GM23338 (cell line): ENCODE measurements around the gene FOXQ1. TPM values are rescaled to one million over a fixed set of nuclear protein-coding genes. Genes with fewer than 3 reads are reported as not detected.

Experiments used
- ATAC-seq: fragments of 200-7000 bp; cut with Tn5 transposase; 3 replicates; pipeline ENCODE4 v1.9.1; 2020
- DNase-seq: peaks from one replicate; pipeline ENCODE4 v3.0.0-alpha.2; 2015; ENCODE audit warnings: low spot score
- H2AFZ ChIP-seq: fragments of 200-600 bp; sonication (generic); 2 replicates; pipeline ENCODE4 v1.8.0; 2016; ENCODE audit warnings: antibody characterized with exemption, mild to moderate bottlenecking, moderate library complexity
- H3F3A ChIP-seq: fragments of 200-600 bp; sonication (generic); replicated peaks from 2 replicates; pipeline ENCODE4 v1.8.0; 2017; ENCODE audit warnings: antibody characterized with exemption, mixed run types, low read depth
- H3K27ac ChIP-seq: fragments of 200-600 bp; sonication (generic); 2 replicates; pipeline ENCODE4 v1.6.1; 2016; ENCODE audit warnings: low read depth
- H3K27me3 ChIP-seq: fragments of 200-600 bp; sonication (generic); 2 replicates; pipeline ENCODE4 v1.8.0; 2016; ENCODE audit warnings: mild to moderate bottlenecking, mixed run types, moderate library complexity; ENCODE audit not compliant: insufficient read depth
- H3K36me3 ChIP-seq: fragments of 200-600 bp; sonication (generic); 2 replicates; pipeline ENCODE4 v1.8.0; 2016; ENCODE audit warnings: mild to moderate bottlenecking; ENCODE audit not compliant: insufficient read depth
- H3K4me1 ChIP-seq: fragments of 200-600 bp; sonication (generic); 2 replicates; pipeline ENCODE4 v1.8.0; 2016; ENCODE audit warnings: mild to moderate bottlenecking, moderate library complexity; ENCODE audit not compliant: insufficient read depth
- H3K4me2 ChIP-seq: fragments of 200-600 bp; sonication (generic); 2 replicates; pipeline ENCODE4 v1.7.1; 2017; ENCODE audit warnings: mixed run types
- H3K4me3 ChIP-seq: fragments of 200-600 bp; sonication (generic); 2 replicates; pipeline ENCODE4 v1.6.1; 2016; ENCODE audit warnings: mixed run types
- H3K79me2 ChIP-seq: fragments of 200-600 bp; sonication (generic); replicated peaks from 2 replicates; pipeline ENCODE4 v1.8.0; 2017; ENCODE audit warnings: mild to moderate bottlenecking; ENCODE audit not compliant: insufficient read depth
- H3K9me2 ChIP-seq: fragments of 200-600 bp; sonication (generic); 2 replicates; pipeline ENCODE4 v1.8.0; 2017; ENCODE audit not compliant: insufficient read depth
- H4K20me1 ChIP-seq: fragments of 200-600 bp; sonication (generic); replicated peaks from 2 replicates; pipeline ENCODE4 v1.8.0; 2017; ENCODE audit warnings: mild to moderate bottlenecking; ENCODE audit not compliant: insufficient read depth
- H3K27ac Mint-ChIP-seq: 2 replicates; pipeline ENCODE4 v1.8.0; 2020; ENCODE audit warnings: inconsistent platforms, mild to moderate bottlenecking, moderate library complexity, mixed read lengths
- H3K27me3 Mint-ChIP-seq: 3 replicates; pipeline ENCODE4 v1.8.0; 2022; ENCODE audit warnings: low read depth, mild to moderate bottlenecking, moderate library complexity, mixed read lengths, inconsistent platforms; ENCODE audit not compliant: insufficient read depth, poor library complexity
- H3K36me3 Mint-ChIP-seq: 3 replicates; pipeline ENCODE4 v1.8.0; 2021; ENCODE audit warnings: low read depth, mild to moderate bottlenecking, inconsistent platforms, moderate library complexity, mixed read lengths
- H3K4me1 Mint-ChIP-seq: 3 replicates; pipeline ENCODE4 v1.8.0; 2020; ENCODE audit warnings: mild to moderate bottlenecking, inconsistent platforms, mixed read lengths
- H3K4me3 Mint-ChIP-seq: 3 replicates; pipeline ENCODE4 v1.8.0; 2021; ENCODE audit warnings: moderate library complexity, mild to moderate bottlenecking, inconsistent platforms, mixed read lengths
- H3K9me3 Mint-ChIP-seq: 3 replicates; pipeline ENCODE4 v1.8.0; 2020; ENCODE audit warnings: moderate library complexity, mild to moderate bottlenecking, inconsistent platforms, mixed read lengths
- CREB1 ChIP-seq: fragments of 250-450 bp; sonication (Bioruptor Pico); IDR thresholded peaks from 2 replicates; pipeline ENCODE4 v1.5.0; 2020; ENCODE audit warnings: low read depth, mild to moderate bottlenecking, moderate library complexity
- ETS1 ChIP-seq: IDR thresholded peaks from 2 replicates; pipeline ENCODE4 v1.6.1; 2016; ENCODE audit warnings: antibody characterized with exemption
- EZH2 ChIP-seq: fragments of 200-600 bp; sonication (generic); IDR thresholded peaks from one replicate; pipeline ENCODE4 v1.8.0; 2017; ENCODE audit warnings: antibody characterized with exemption, mild to moderate bottlenecking, low read depth; ENCODE audit not compliant: unreplicated experiment
- NANOG ChIP-seq: IDR thresholded peaks from 2 replicates; pipeline ENCODE4 v1.6.1; 2016; ENCODE audit warnings: antibody characterized with exemption, borderline replicate concordance
- POLR2AphosphoS5 ChIP-seq: IDR thresholded peaks from 2 replicates; pipeline ENCODE4 v1.6.1; 2016; ENCODE audit warnings: antibody characterized with exemption, low read depth
- STAT1 ChIP-seq: IDR thresholded peaks from one replicate; pipeline ENCODE4 v1.6.1; 2016; ENCODE audit warnings: antibody characterized with exemption; ENCODE audit not compliant: unreplicated experiment
- ZNF114 ChIP-seq: fragments of 250-450 bp; sonication (Bioruptor Pico); IDR thresholded peaks from 2 replicates; pipeline ENCODE4 v1.5.0; 2020; ENCODE audit warnings: mild to moderate bottlenecking, moderate library complexity
- ZNF331 ChIP-seq: fragments of 250-450 bp; sonication (Bioruptor Pico); IDR thresholded peaks from 2 replicates; pipeline ENCODE4 v1.5.0; 2020; ENCODE audit warnings: low read depth, mild to moderate bottlenecking, moderate library complexity
- polyA plus RNA-seq: library from polyadenylated mRNA; unstranded; fragments of >200 nt; fragmentation: Nextera tagmentation; extraction: Ambion mirVana; gene quantifications from 2 replicates; pipeline ENCODE4 v1.2.1, GENCODE V29; 2016
- total RNA-seq: library from RNA; depleted of rRNA; stranded (reverse); fragments of >200 nt; shearing (Covaris generic); gene quantifications from 2 replicates; pipeline ENCODE4 v1.2.3, GENCODE V29; 2014
- TF ChIP-seq, protein P1 (sequence below): IDR thresholded peaks from one replicate; pipeline ENCODE4 v1.6.1; 2018; ENCODE audit warnings: antibody characterized with exemption; ENCODE audit not compliant: unreplicated experiment
- TF ChIP-seq, protein P2 (sequence below): fragments of 250-450 bp; sonication (Bioruptor Pico); IDR thresholded peaks from 2 replicates; pipeline ENCODE4 v1.5.0; 2020; ENCODE audit warnings: mild to moderate bottlenecking, moderate library complexity

The FOXQ1 gene
- total and polyA plus RNA-seq, 2 experiments from 2014 or later = not detected

- H2AFZ ChIP-seq = no peak overlapping the region
Observed at GRCh38 chr6:1290805-1291204, 21.1 kb upstream of the FOXQ1 start.

GRCh38 chr6:1291381-1291780, 20.5 kb upstream of the FOXQ1 start:
- no peaks in the 10 kb centered on the region for H3K4me1 ChIP-seq
- TF ChIP-seq POLR2AphosphoS5 (no peak), EZH2 (no peak), ZNF331 (CRISPR knock-in tag) (no peak), NANOG (no peak), STAT1 (no peak), ZNF114 (CRISPR knock-in tag) (no peak)
- TF ChIP-seq, protein P1, sequence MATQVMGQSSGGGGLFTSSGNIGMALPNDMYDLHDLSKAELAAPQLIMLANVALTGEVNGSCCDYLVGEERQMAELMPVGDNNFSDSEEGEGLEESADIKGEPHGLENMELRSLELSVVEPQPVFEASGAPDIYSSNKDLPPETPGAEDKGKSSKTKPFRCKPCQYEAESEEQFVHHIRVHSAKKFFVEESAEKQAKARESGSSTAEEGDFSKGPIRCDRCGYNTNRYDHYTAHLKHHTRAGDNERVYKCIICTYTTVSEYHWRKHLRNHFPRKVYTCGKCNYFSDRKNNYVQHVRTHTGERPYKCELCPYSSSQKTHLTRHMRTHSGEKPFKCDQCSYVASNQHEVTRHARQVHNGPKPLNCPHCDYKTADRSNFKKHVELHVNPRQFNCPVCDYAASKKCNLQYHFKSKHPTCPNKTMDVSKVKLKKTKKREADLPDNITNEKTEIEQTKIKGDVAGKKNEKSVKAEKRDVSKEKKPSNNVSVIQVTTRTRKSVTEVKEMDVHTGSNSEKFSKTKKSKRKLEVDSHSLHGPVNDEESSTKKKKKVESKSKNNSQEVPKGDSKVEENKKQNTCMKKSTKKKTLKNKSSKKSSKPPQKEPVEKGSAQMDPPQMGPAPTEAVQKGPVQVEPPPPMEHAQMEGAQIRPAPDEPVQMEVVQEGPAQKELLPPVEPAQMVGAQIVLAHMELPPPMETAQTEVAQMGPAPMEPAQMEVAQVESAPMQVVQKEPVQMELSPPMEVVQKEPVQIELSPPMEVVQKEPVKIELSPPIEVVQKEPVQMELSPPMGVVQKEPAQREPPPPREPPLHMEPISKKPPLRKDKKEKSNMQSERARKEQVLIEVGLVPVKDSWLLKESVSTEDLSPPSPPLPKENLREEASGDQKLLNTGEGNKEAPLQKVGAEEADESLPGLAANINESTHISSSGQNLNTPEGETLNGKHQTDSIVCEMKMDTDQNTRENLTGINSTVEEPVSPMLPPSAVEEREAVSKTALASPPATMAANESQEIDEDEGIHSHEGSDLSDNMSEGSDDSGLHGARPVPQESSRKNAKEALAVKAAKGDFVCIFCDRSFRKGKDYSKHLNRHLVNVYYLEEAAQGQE = no peak
- TF ChIP-seq, protein P2, sequence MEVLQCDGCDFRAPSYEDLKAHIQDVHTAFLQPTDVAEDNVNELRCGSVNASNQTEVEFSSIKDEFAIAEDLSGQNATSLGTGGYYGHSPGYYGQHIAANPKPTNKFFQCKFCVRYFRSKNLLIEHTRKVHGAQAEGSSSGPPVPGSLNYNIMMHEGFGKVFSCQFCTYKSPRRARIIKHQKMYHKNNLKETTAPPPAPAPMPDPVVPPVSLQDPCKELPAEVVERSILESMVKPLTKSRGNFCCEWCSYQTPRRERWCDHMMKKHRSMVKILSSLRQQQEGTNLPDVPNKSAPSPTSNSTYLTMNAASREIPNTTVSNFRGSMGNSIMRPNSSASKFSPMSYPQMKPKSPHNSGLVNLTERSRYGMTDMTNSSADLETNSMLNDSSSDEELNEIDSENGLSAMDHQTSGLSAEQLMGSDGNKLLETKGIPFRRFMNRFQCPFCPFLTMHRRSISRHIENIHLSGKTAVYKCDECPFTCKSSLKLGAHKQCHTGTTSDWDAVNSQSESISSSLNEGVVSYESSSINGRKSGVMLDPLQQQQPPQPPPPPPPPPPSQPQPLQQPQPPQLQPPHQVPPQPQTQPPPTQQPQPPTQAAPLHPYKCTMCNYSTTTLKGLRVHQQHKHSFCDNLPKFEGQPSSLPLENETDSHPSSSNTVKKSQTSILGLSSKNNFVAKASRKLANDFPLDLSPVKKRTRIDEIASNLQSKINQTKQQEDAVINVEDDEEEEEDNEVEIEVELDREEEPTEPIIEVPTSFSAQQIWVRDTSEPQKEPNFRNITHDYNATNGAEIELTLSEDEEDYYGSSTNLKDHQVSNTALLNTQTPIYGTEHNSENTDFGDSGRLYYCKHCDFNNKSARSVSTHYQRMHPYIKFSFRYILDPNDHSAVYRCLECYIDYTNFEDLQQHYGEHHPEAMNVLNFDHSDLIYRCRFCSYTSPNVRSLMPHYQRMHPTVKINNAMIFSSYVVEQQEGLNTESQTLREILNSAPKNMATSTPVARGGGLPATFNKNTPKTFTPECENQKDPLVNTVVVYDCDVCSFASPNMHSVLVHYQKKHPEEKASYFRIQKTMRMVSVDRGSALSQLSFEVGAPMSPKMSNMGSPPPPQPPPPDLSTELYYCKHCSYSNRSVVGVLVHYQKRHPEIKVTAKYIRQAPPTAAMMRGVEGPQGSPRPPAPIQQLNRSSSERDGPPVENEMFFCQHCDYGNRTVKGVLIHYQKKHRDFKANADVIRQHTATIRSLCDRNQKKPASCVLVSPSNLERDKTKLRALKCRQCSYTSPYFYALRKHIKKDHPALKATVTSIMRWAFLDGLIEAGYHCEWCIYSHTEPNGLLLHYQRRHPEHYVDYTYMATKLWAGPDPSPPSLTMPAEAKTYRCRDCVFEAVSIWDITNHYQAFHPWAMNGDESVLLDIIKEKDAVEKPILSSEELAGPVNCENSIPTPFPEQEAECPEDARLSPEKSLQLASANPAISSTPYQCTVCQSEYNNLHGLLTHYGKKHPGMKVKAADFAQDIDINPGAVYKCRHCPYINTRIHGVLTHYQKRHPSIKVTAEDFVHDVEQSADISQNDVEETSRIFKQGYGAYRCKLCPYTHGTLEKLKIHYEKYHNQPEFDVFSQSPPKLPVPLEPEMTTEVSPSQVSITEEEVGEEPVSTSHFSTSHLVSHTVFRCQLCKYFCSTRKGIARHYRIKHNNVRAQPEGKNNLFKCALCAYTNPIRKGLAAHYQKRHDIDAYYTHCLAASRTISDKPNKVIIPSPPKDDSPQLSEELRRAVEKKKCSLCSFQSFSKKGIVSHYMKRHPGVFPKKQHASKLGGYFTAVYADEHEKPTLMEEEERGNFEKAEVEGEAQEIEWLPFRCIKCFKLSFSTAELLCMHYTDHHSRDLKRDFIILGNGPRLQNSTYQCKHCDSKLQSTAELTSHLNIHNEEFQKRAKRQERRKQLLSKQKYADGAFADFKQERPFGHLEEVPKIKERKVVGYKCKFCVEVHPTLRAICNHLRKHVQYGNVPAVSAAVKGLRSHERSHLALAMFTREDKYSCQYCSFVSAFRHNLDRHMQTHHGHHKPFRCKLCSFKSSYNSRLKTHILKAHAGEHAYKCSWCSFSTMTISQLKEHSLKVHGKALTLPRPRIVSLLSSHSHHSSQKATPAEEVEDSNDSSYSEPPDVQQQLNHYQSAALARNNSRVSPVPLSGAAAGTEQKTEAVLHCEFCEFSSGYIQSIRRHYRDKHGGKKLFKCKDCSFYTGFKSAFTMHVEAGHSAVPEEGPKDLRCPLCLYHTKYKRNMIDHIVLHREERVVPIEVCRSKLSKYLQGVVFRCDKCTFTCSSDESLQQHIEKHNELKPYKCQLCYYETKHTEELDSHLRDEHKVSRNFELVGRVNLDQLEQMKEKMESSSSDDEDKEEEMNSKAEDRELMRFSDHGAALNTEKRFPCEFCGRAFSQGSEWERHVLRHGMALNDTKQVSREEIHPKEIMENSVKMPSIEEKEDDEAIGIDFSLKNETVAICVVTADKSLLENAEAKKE = no peak

More at GRCh38 chr6:1290805-1291204, 21.1 kb upstream of the FOXQ1 start:
- no peaks in the 10 kb centered on the region for H3K36me3 Mint-ChIP-seq
- Histone ChIP-seq H3K27me3 (no peaks in the 10 kb centered on the region), H3K27ac (no peak overlapping the region), H3K4me3 (no peak overlapping the region), H3F3A (no peaks in the 10 kb centered on the region), H3K4me1 (0 out of 2 replicates have a peak, but pooled peaks cover 6% of the 10 kb centered on the region), H3K79me2 (no peaks in the 10 kb centered on the region), H3K9me2 (no peaks in the 10 kb centered on the region), H4K20me1 (no peaks in the 10 kb centered on the region), H3K36me3 (no peaks in the 10 kb centered on the region), H3K4me2 (no peak overlapping the region)
- H3K9me3 Mint-ChIP-seq = no peaks in the 10 kb centered on the region
- peaks cover 5% of the 10 kb centered on the region for H3K4me1 Mint-ChIP-seq
- no peak overlapping the region for H3K27ac Mint-ChIP-seq
- peaks cover 3% of the 10 kb centered on the region for H3K27me3 Mint-ChIP-seq
- DNase-seq (no peak), ATAC-seq (no peak)
- TF ChIP-seq ETS1 (no peak), EZH2 (no peak), CREB1 (no peak), NANOG (no peak)
- no peak overlapping the region for H3K4me3 Mint-ChIP-seq

More at GRCh38 chr6:1291381-1291780, 20.5 kb upstream of the FOXQ1 start:
- Mint-ChIP-seq H3K4me1 (no peaks in the 10 kb centered on the region; the same call in 2 of the 3 replicates), H3K36me3 (no peaks in the 10 kb centered on the region), H3K27me3 (peaks cover 3% of the 10 kb centered on the region), H3K9me3 (no peaks in the 10 kb centered on the region), H3K27ac (no peak overlapping the region), H3K4me3 (no peak overlapping the region)
- no peak for DNase-seq
- H3K36me3 ChIP-seq = no peaks in the 10 kb centered on the region
- no peaks in the 10 kb centered on the region for H3K27me3 ChIP-seq
- no peak overlapping the region for H3K4me3 ChIP-seq
- no peak for ATAC-seq
- H3K27ac ChIP-seq = no peak overlapping the region
- no peaks in the 10 kb centered on the region for H3K79me2 ChIP-seq
- no peaks in the 10 kb centered on the region for H3K9me2 ChIP-seq
- H3K4me2 ChIP-seq = no peak overlapping the region
- H2AFZ ChIP-seq = no peak overlapping the region
- no peaks in the 10 kb centered on the region for H4K20me1 ChIP-seq
- no peaks in the 10 kb centered on the region for H3F3A ChIP-seq
